ENCODE measurements around the gene BNC2.

Gene BNC2

GRCh38 chr9:16817002-16817401 lies 53.5 kb downstream of the BNC2 start:
- DNase-seq = no peak

- no peak for DNase-seq
These were observed 54.5 kb downstream of the BNC2 start for GRCh38 chr9:16816011-16816410.

GRCh38 chr9:16815079-16815478 lies 55.4 kb downstream of the BNC2 start:
- DNase-seq = no peak

GRCh38 chr9:16813838-16814237 lies 56.6 kb downstream of the BNC2 start:
- no peak for DNase-seq

- DNase-seq = no peak
These were observed 58.3 kb downstream of the BNC2 start for GRCh38 chr9:16811987-16812685.

- DNase-seq = no peak
These were observed 60.4 kb downstream of the BNC2 start for GRCh38 chr9:16809912-16810610.

GRCh38 chr9:16806674-16807073 lies 63.8 kb downstream of the BNC2 start:
- no peak for DNase-seq

- DNase-seq = no peak
These were observed 66.8 kb downstream of the BNC2 start for GRCh38 chr9:16803648-16804047.

GRCh38 chr9:16801871-16802466 lies 68.5 kb downstream of the BNC2 start:
- DNase-seq = no peak

GRCh38 chr9:16796304-16796825 lies 74.1 kb downstream of the BNC2 start:
- DNase-seq = no peak

GRCh38 chr9:16794871-16795639 lies 75.4 kb downstream of the BNC2 start:
- DNase-seq = no peak

GRCh38 chr9:16794103-16794502 lies 76.4 kb downstream of the BNC2 start:
- no peak for DNase-seq

GRCh38 chr9:16787724-16788123 lies 82.7 kb downstream of the BNC2 start:
- DNase-seq = no peak

GRCh38 chr9:16784002-16784401 lies 86.5 kb downstream of the BNC2 start:
- no peak for DNase-seq

- no peak for DNase-seq
These were observed 88.0 kb downstream of the BNC2 start for GRCh38 chr9:16782490-16782889.

GRCh38 chr9:16775330-16775729 lies 95.1 kb downstream of the BNC2 start:
- DNase-seq = no peak

GRCh38 chr9:16773617-16774016 lies 96.9 kb downstream of the BNC2 start:
- no peak for DNase-seq

GRCh38 chr9:16773116-16773515 lies 97.4 kb downstream of the BNC2 start:
- DNase-seq = no peak

- no peak for DNase-seq
These were observed 99.1 kb downstream of the BNC2 start for GRCh38 chr9:16771356-16771755.

- DNase-seq = no peak
These were observed 101.2 kb downstream of the BNC2 start for GRCh38 chr9:16769291-16769690.

GRCh38 chr9:16768816-16769215 lies 101.7 kb downstream of the BNC2 start:
- DNase-seq = no peak

GRCh38 chr9:16767366-16767765 lies 103.1 kb downstream of the BNC2 start:
- no peak for DNase-seq

- no peak for DNase-seq
These were observed 106.5 kb downstream of the BNC2 start for GRCh38 chr9:16763946-16764345.

Data from suppressor macrophage treated with lipopolysaccharide for 1 hour (primary cell).